HG03097 (cell line): ENCODE results near the gene UBQLNL.

Experiments used
- ATAC-seq: cut with Tn5 transposase; IDR thresholded peaks from one replicate; pipeline ENCODE4 v1.9.1; 2021; ENCODE audit not compliant: unreplicated experiment, low FRiP score

UBQLNL gene, protein sequence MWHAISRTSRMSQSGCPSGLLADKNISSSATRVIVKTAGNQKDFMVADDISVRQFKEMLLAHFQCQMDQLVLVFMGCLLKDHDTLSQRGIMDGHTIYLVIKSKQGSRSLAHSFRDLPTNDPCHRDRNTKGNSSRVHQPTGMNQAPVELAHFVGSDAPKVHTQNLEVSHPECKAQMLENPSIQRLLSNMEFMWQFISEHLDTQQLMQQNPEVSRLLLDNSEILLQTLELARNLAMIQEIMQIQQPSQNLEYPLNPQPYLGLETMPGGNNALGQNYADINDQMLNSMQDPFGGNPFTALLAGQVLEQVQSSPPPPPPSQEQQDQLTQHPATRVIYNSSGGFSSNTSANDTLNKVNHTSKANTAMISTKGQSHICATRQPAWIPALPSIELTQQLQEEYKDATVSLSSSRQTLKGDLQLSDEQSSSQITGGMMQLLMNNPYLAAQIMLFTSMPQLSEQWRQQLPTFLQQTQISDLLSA

GRCh38 chr11:5516599-5516998 lies at the start of gene UBQLNL:
UBQLNL (minus strand) TSS chr11:5516699; CDS start chr11:5516441, 258 bp downstream.
- ATAC-seq = no peak

DNA sequence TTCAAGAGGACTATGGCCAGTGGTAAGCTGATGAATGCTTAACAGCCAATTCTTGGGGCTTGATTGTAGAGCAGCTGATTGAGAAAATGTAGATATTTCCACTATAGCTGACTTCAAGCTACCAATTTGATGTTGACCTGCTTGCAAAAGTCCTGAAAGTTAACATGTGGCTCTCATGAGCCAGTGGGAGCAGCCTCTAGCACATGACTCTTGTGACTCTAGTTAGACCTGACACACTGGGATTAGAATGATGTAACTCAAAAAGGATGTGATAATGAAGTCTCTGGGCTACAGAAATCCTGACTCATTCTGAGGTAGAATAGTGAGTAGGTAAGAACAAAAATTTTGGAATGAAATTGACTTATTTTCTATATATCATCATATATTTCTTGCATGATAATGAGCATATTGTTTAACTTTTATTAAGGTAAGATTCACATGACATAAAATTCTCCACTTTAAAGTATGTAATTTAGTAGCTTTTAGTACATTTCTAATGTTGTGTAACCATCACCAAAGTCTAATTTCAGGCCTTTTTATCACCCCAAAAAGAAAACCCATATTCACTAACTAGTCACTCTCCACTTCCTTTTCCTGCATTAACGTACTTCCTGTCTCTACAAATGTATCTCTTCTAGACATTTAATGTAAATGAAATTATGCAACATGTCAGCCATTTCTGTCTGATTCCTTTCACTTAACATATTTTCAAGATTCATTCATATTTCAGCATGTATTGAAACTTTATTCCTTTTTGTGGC lies 47.9 kb upstream of the UBQLNL start:
- no peak for ATAC-seq

GRCh38 chr11:5557751-5558150 lies 41.3 kb upstream of the UBQLNL start:
- ATAC-seq = no peak

GRCh38 chr11:5556596-5557188 lies 40.2 kb upstream of the UBQLNL start:
- no peak for ATAC-seq

GRCh38 chr11:5553343-5553742 lies 36.8 kb upstream of the UBQLNL start:
- ATAC-seq = no peak

GRCh38 chr11:5550440-5551095 lies 34.1 kb upstream of the UBQLNL start:
- ATAC-seq = no peak

DNA sequence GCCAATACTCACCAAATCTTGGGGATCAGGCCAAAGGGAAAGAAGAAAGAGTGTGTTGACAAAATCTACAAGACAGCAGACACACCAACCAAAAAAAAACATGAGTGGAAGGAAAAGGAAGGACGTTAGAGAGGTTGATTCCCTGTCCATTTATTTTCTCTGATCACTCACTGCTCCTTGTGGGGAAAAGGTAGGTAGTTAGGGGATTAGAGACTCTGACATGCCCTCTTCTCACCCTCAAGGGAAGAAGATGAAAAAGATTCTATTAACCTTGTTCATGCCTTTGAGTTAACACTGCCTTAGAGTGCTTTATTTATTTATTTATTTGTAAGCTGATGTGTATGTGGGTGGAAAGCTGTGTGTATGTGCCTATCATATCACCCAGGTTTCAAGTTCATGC lies 31.9 kb upstream of the UBQLNL start, which contains the start of gene OR52H1:
Gene OR52H1 (minus strand): TSS at position 101 of the 400 bp plus-strand sequence. CDS start 3,035 bp downstream, outside the sequence.
- ATAC-seq = no peak

GRCh38 chr11:5547982-5548381 lies 31.5 kb upstream of the UBQLNL start:
- ATAC-seq = peak; percentile 68

GRCh38 chr11:5546457-5546856 lies 30.0 kb upstream of the UBQLNL start:
- ATAC-seq = no peak

GRCh38 chr11:5541427-5541826 lies 24.9 kb upstream of the UBQLNL start:
- ATAC-seq = no peak

DNA sequence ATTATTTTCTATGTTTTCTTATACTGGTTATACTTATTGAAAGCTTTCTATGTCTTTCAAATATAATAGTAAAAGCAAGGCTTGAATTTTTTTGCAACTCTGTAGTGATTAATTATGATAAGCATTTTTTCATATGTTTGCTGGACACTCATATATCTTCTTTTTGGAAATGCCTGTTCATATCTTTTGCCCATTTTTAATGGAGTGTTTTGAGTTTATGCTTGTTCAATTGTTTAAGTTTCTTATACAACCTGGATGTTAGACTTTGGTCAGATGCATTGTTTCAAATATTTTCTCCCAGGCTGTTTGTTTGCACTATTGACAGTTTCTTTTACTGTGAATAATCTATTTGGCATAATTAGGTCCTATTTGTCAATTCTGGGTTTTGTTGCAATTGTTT lies 20.0 kb upstream of the UBQLNL start:
- no peak for ATAC-seq

GRCh38 chr11:5534046-5534445 lies 17.5 kb upstream of the UBQLNL start:
- ATAC-seq = no peak

GRCh38 chr11:5531053-5531831 lies 14.7 kb upstream of the UBQLNL start:
- ATAC-seq = no peak

DNA sequence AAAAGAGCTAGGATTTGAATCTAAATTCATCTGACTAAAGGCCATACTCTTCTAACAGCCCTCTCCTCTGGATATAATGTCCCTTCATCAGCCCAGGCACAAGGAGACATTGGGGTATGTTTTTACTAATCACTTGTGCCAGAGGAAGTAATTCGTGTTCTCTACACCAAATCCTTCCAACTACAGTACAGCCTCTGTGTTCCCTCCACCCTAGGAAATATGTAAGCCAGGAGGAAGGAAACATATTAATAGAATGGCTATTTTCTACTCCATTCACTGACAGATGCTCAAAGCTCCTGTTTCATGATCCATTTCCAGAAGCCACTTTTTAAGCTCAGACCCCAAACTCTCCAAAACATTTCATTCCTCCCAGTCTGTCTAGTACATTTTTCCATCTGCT lies 12.0 kb upstream of the UBQLNL start:
- ATAC-seq = no peak

DNA sequence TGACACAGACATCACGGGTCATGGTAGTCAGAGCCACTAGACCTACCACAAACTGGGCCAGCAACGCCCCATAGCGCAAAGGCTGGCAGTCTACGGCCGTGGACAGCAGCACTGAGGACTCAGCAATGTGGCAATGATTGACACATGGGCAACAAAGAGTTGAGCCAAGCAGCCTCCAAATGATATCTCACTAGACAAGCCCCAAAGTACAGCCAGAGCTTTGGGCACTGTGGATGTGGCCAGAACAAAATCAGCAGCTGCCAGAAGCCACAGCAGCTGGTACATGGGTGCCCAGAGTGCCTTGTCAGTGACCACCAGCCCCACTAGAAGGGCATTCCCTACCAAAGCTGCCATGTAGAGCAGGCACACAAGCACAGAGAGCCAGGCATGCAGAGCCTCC lies 11.2 kb upstream of the UBQLNL start:
- ATAC-seq = no peak

- ATAC-seq = no peak
Observed at GRCh38 chr11:5524756-5525155, 8.3 kb upstream of the UBQLNL start.

DNA sequence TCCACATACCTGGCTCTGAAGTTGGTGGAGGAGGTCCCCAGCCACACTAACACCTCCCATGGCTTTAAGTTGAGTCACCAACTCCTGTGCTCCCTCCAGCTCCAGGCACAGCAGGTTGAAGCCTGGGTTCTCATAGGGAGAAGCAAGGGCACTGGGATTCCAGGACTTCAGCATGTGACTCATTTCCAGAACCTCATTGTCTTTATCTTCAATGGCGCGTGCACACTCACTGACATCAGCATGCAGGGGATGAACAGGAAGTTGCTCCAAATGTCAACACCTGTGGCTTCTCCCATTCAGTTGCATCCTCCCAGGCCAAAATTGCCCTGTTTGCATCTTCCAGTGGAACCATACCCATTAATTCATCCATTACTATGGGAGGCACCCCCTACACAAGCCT lies 5.8 kb upstream of the UBQLNL start:
- no peak for ATAC-seq

- no peak for ATAC-seq
Observed at GRCh38 chr11:5521540-5521939, 5.0 kb upstream of the UBQLNL start.

DNA sequence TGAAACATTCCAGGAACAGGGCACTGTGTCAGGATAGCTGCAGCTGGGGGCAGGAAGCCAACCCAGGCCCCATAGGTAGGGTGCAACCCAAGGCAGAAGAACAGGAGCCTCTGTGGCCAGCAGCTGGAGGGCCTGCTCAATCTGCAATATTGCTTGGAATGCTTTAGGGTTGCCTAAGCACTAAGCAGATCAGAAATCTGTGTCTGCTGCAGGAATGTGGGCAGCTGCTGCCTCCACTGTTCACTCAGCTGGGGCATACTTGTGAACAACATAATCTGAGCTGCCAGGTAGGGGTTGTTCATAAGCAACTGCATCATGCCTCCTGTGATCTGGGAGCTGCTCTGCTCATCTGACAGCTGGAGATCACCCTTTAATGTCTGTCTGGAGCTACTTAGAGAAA lies 1.7 kb downstream of the UBQLNL start:
- ATAC-seq = no peak

- no peak for ATAC-seq
Observed at GRCh38 chr11:5509803-5510202, 6.7 kb downstream of the UBQLNL start, which contains the start of gene UBQLN3. UBQLN3 (minus strand) TSS chr11:5509957; CDS start chr11:5509558, 399 bp downstream.
